Posterior cingulate gyrus (tissue), 11 donors: ENCODE measurements around the gene MEF2B.
"Not testable (repeated sequence)": the region's sequence is repeated elsewhere in the genome, so short reads cannot be mapped to it uniquely, and the experiment has no call there.

Source experiments
- DNase-seq, 10 donors: peaks; one replicate each; pipeline versions ENCODE4 v3.0.0 to v3.0.0-alpha.2; 2020 to 2021; ENCODE audit warnings: mixed read lengths in 3 of 10
- intact Hi-C: fragments of 100-400 bp; cut with DNase I; formaldehyde crosslinking; loops from one replicate; pipeline ENCODE4 v1.15.1; 2023

Gene MEF2B

DNA sequence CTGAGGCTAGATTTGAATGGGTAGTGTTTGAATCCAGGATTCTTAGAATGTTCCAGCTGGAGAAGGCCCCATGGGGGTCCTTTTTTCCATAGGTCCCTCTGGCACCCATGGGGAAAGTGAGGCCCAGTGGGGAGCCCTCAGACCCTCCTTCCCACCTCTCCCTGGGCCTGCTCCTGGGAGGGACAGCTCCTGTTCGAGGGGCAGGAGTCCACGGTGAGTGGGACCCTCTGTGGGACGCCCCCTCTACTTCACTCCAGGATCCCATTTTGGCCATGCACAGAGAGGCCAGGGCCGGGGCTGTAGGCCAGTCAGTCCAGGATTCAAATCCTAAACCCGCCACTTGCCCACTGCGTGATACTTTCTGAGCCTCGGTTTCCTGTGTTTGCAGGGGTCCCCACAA lies 7.6 kb downstream of the MEF2B start:
- intact Hi-C loops: no loop called here
- no peak for DNase-seq

DNA sequence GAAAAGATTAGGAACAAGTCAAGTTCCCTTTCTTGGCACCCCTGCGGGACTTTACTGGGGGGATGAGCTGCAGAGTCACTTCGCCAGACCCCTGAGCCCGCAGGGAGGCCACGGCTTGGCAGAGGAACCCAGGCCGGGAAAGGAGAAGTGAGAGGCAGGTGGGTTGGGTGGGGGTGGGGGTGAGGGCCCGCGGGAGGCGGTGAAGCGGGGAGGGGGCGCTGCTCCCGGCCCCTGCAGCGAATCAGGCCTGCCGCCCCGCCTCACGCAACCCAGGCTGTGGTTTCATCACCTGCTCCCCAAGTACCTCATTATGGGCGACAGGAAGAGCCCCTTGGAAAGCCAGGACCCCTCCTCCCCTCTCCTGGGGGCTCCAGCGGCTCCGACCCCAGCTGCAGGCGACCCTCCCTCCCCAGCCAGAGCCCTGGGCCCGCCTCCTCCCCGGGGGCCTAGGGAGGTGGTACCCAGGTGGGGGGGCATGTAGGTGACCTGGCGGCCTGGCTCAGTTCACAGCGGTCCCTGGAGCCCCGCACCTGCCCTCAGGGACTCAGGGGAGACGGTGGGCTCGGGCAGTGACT lies 9.5 kb downstream of the MEF2B start:
- intact Hi-C loops: no loop called here
- DNase-seq: no peak

DNA sequence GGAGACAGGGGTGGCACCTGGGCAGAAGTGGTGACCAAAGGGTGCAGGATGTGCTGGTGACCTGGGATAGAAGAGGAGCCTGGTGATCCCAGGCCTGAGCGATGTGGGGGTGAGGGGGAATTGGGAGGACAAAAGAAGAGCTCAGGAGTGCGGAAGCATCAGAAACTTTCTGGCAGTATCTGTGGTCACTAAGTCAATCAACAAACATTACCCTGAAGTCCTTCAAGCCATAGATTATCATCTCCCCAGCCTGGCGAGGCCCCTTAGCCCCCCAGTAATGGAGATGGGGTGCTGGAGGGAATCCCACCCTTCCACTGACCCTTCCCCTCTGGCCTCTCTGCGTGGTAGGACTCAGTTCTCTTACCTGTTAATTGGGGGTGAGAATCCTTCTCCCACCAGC lies 10.5 kb downstream of the MEF2B start:
- no peak for DNase-seq
- intact Hi-C loops: no loop called here

DNA sequence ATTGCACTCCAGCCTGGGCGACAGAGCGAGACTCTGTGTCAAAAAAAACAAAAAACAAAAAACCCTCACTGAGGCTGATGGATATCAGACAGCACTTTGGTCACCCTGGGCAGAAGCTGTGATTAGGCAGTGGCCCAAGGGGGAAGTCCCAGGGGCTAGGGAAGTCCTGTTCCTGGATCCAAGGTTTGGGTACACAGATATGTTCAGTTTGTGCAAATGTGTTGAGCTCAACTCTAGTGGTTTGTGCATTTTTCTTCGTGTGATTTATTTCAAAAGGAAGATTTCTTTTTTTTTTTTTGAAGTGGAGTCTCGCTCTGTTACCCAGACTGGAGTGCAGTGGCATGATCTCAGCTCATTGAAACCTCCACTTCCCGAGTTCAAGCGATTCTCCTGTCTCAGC lies 12.3 kb downstream of the MEF2B start:
- DNase-seq: no peak
- intact Hi-C loops: no loop called here

DNA sequence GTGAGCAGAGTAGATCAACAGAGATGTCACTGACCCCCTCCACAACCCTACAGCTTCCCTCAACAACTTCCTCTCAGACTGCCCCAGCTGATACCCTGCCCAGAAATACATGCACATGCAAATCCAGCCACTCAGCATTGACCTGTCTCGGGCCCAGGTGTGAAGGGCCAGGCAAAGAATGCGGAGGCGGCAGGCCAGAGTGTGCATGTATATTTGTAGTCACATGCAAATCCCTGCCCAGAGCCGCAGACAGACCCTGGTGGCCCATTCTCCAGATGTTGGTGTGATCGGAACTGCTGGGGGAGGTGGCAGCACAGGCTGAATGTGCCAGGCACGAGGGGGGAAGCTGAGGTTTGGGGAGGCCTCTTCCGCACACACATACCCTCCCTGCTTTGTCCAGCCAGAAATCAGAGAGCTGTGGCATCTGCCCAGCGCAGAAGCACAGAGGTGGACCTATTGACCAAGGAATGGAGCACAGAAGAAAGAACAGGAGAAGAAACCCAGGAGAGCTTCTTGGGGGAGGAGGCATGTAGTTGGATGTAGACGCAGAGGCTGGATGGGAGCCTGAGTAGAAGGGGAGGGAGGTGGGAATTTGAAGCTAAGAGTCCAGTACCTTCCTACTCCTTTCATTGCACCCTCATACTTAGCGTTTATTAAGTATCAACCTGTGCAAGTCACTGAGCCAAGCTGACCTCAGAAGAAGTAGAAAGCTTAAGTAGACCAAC lies 14.4 kb downstream of the MEF2B start:
- intact Hi-C loops: no loop called here

DNA sequence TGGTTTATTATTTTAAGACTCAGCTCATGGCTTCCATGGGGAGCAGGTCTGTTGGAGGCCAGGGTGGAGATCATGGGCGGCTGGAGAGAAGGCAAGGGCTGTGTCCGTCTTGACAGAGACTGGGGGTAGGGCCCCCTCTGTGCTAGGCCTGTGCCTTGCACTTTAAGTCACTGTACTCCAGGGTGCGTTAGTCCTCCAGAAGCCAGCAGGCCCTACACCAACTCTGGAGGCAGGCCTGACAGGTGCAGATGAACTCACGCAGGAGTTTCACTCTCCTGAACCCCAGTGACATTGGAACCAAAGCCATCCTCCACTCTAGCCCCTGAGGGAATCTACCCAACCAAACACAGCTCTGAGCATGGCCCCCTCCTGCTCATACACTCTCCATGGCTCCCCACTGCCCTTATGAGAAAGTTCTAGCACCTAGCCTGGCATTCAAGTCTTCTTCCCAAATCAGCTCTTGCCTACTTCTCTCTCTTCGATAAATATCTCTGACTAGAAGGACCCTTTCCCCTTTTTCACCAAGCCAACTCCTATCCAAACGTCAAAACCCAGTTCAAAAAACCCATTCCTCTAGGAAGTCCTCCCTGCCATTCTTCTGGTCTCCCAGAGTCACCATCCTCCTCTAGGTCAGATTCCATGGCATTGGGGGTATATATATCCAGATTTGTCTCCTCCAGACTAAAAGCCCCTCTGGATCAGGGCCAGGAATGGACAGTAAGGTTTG lies 15.1 kb downstream of the MEF2B start:
- intact Hi-C loops: no loop called here
- DNase-seq: no peak

More for the DNA sequence above, 14.4 kb downstream of the MEF2B start:
- DNase-seq: no peak

DNA sequence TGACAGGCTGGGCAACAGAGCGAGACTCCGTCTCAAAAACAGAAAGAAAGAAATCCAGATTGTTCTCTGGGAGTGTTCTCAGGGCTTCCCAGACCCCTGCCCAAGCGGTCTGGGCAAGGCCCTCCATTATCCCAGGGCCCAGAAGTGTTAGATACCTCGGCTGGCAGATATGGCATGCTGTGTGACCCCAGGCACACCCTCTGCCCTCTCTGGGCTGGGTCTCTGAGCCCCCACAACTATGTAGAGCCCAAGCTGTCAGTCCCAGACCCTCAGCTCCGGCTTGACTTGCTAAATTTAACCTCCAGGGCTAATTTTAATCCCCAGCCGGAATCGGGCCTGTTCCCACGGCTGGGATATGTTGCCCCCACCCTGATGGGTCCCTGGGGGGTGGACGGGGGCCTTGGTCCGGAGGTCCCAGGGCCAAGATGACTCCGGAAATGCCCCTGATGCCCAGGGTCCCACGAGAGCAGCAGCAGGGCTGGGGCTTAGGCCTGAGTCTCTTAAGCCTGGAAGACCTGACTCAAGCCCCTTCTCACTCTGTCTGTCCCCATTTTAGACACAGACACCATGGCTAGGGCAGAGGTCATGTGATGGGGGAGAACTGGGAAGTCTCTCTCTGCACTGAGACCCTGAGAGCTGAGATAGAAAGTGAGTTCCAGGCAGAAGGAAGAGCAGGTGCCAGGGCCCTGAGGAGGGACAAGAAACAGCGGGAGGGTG lies 17.2 kb downstream of the MEF2B start:
- intact Hi-C loops: no loop called here

DNA sequence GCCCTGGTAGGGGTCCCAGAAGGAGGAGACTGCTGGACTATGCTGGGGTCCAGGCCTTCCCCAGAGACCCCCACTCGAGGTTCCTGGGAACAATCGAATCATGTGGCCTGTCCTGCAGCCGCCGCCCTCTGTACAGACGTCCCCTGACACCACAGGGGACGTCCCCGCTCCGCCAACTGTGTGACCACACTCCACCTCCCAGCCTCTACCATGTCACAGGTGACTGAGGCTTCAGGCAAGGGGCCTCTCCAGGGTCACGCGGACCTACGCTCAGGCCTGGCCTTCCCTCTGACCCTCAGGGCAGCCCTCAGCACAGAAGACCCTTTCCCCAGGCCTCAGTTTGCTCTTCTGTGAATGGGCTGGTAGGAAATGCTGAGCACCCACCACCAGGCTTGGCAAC lies 18.6 kb downstream of the MEF2B start:
- DNase-seq: no peak
- intact Hi-C loops: no loop called here

More for the DNA sequence above, 17.2 kb downstream of the MEF2B start:
- no peak for DNase-seq

DNA sequence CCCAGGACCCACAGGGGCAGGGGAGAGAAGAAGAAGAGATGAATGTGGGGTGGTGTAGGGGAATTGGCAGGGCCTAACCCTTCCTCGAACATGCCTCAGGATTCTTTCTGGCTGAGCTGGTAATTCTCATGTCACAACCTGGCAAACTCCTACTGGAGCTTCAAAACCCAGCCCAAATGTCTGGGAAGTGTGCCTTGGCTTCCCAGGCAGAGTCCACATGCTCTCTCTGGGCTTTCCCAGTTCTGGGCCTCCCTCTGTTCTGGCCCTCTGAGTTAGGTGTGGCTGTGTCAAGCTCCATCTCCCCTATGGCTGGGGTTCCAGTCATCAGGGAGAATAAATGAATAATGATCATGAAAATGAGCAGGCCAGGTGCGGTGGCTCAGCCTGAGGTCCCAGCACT lies 20.6 kb downstream of the MEF2B start:
- intact Hi-C loops: no loop called here
- no peak for DNase-seq

DNA sequence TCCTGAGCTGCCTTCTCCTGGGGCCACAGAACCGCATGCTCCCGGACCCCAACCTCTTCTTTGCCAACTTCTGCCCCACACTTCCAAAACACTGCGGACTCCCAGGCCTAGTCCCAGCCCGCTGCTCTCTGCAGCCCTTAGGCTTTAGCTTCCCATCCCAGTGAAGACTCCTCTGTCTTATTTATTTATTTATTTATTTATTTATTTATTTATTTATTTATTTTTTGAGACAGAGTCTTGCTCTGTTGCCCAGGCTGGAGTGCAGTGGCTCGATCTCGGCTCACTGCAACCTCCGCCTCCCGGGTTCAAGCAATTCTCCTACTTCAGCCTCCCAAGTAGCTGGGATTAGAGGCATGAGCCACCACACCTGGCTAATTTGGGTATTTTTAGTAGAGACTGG lies 21.6 kb downstream of the MEF2B start:
- DNase-seq: peak in 1 of 10 donors; percentile 75
- intact Hi-C loops: not testable (repeated sequence)

DNA sequence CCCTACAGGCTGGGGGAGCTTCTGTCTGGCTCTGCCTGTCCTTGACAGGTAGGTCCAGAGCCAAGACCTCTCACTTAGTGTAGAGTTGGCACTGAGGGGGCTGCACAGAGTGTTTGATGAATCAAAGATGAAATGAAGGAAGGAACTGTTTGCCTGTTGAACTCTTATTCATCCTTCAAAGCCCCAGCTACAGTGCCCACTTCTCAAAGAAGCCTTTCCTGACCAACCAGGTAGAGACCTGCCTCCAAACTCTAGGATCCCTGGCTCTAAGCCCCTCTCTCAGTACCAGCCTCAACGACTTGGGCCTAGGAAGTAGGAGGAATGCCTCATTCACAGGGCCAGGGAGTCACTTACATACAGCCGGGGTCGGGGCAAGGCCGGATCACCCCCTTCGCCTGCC lies 22.7 kb downstream of the MEF2B start:
- intact Hi-C loops: no loop called here
- no peak for DNase-seq

DNA sequence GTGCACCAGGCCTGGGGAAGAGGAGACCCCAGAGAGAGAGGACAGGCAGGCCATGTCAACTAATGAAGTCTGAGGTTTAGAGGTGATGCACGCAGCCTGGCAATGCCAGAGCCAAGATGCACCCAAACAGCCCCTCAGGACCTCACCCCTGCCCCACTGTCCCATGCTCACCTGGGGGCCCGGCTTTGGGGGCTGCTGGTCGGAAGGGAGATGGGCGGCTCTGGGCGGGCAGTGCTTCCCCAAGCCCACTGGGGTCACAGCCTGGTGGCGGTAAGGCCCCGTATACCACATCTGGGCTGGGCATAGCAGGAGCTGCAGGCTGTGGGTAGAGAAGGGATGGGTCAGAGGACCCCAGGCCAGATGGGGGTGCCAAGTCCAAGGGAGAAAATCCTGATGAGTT lies 23.2 kb downstream of the MEF2B start:
- no peak for DNase-seq
- intact Hi-C loops: loop anchor here (1.0 kb wide), 1 partner anchor 28 kb away; no protein-coding TSS in a partner anchor

DNA sequence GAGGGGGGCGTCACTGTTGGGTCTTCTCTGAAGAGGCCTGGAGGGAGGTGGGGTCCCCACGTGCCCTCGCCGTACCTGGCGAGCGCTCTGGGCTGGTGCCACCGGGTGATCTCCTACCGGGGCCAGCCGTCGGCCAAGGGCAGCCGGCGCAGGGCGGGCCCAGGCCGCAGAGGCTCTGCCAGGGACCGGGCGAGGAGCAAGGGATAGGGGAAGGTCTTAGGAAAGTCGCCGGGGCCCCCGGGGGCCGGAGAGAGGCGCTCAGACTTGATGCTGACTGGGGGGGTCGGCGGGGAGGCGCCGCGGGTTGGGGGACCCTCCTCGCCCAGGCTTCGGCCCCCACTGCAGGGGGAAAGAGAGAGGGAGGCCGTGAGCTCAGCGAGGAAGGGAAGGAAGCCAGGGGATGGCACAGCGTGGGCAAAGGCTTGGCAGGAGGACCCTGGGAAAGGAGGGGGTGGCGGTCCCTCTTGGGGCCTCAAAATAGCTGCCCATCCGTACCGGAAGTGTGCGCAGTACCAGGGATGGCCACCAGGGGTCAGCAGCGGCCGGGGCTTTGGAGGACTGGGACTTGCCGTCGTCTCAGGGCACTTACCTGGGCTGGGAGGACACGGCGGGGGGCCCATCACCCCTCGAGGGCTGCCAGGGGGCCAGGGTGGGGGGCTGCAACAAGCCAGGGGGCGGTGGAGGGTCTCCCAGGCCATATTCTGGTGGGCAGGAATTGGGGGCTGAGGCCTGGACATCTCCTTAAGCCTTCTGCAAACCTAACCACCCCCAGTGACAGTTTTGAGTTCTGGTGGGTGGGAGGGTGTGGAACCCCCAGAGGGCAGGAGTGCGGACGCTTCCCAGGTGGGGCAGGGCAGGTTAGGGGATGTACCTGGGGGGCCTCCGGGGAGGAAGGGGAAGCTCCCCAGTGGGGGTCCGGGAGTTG lies 24.1 kb downstream of the MEF2B start:
- DNase-seq: peak; percentile 65 to 97 (median 84)
- intact Hi-C loops: loop anchor here (1.0 kb wide), 1 partner anchor 29 kb away; no protein-coding TSS in a partner anchor

DNA sequence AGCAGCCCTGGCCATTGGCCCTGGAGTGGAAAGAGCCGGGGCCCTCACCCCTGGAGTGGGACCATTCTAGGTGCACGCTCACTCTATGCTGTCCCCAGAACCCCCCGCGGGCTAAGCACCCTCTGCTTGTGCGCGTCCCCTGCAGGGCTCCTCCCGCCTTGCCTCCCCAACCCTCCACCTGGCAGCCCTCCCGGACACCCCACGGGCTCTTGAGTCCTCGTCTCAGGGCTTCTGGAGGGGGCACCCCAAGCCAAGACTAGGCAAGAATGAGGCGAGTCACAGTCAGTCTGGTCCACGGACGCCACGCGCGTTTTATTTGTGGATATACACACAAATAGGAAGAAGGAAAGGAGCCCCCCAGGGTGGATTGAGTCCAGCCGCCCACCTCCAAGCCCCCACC lies 24.8 kb downstream of the MEF2B start:
- DNase-seq: no peak

DNA sequence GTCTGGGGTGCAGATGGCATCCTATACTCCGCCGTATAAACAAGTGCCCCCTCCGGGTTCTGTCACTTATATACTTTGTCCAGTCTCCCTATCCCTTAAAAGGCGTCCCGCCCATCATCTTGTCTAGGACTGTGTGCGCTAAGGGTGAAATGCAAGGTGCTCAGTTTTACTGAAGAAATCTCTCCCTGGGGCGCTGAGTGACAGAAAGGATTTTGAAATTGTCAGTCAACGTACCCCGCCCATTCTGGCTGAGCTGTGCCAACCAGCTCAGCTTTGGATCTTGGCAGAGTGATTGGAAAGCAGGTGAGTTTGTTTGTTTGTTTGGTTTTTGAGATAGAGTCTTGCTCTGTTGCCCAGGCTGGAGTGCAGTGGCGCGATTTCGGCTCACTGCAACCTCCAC lies 27.7 kb downstream of the MEF2B start:
- no peak for DNase-seq
- intact Hi-C loops: loop anchor here (5.0 kb wide), 1 partner anchor 90 kb away; no protein-coding TSS in a partner anchor

More for the DNA sequence above, 24.8 kb downstream of the MEF2B start:
- intact Hi-C loops: no loop called here

DNA sequence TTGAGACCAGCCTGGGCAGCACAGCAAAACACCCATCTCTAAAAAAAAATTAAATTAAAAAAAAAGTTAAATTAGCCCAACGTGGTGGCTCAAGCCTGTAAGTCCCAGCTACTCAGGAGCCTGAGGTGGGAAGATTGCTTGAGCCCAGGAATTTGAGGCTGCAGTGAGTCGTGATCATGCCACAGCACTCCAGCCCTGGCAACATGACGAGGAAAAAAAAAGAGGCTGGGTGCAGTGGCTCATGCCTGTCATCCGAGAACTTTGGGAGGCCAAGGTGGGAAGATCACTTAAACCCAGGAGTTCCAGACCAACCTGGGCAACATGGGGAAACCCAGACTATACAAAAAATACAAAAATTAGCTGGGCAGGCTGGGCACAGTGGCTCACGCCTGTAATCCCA lies 29.6 kb downstream of the MEF2B start:
- intact Hi-C loops: loop anchor here (5.0 kb wide), 1 partner anchor 88 kb away; no protein-coding TSS in a partner anchor
- no peak for DNase-seq

DNA sequence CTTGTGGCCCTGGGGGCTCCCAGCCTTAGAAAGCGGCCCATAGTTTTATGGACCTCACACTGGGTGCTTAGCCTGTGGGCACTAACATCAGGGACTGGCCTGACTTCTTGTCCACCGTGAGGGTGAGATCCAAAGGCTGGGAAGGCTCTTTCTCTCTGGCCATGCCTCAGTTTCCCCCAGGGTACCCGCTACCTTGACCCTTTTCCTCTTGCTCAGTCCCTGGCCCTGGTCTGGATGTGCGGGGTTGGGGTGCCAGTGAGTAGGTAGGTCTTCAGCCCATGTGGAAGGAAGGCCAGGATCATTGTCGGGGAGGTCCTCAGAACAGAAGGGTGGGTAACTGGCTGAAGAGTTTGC lies 30.2 kb downstream of the MEF2B start:
- intact Hi-C loops: loop anchor here (5.0 kb wide), 2 partner anchors 88 to 143 kb away; no protein-coding TSS in a partner anchor
- no peak for DNase-seq

DNA sequence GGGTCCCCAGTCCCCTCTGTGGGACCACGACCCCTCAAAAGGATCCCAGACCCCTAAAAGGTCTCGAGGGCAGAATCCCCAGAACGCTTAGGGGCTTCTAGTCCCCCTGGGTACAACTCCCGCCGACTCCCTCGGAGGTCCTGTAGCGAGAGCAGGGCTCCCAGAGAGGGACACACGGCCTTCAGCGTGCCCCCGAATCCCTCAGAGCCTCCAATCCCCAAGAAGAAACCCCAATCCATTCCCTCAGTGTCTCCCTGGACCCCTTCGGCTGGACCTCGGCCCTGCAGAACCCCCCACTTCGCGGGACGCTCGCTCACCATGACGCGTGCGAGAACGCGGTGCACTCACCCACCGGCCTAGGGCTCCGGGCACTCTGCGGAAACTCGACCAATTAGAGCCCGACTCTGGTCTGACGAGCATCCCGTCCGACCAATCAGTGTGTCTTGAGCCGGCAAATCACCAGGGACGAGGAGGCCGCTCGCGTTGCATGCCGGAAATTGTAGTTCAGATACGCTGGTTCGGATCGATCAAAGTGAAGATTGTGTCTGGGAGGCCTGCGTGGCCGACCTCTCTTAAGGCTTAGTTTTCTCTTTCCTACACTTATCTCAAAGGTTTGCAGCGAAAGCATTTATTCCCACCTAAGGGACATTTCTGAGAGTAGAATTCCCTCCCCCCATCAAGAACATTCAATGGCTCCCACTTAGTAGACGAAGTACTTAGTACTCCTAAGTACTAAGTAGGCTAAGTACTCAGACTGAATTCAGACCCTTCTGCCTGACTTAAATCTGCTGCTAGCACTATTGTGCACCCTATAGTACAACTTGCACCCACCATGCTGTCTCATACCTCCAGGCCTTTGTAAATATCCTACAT lies 31.7 kb downstream of the MEF2B start, which contains the start of gene TMEM161A:
TSS of gene TMEM161A (minus strand) at position 370 of the 873 bp plus-strand sequence. CDS start at position 320, 50 bp downstream.
- intact Hi-C loops: loop anchor here (5.0 kb wide), 1 partner anchor 141 kb away; no protein-coding TSS in a partner anchor
- DNase-seq: peak; percentile 95 to 100 (median 97)
